Stimulated activated naive CD4-positive, alpha-beta T cell (primary cell): ENCODE measurements around the gene ATP2B2.

ENCODE experiments used
- DNase-seq, 6 experiments: peaks; one replicate each; lab custom pipeline; 2025; lab: John Stamatoyannopoulos, UW

ATP2B2 gene

GRCh38 chr3:10344147-10344943 is 161.0 kb downstream of the ATP2B2 start:
- DNase-seq = peak; percentile 14 to 67 (median 31)

GRCh38 chr3:10343526-10343925 is 161.9 kb downstream of the ATP2B2 start:
- DNase-seq = no peak

GRCh38 chr3:10342781-10343180 is 162.6 kb downstream of the ATP2B2 start:
- no peak for DNase-seq

GRCh38 chr3:10341901-10342398 is 163.4 kb downstream of the ATP2B2 start:
- no peak for DNase-seq

GRCh38 chr3:10340476-10340875 is 164.9 kb downstream of the ATP2B2 start:
- no peak for DNase-seq

- DNase-seq = no peak
Observed at GRCh38 chr3:10340046-10340445, 165.3 kb downstream of the ATP2B2 start.

GRCh38 chr3:10339376-10339955 is 165.9 kb downstream of the ATP2B2 start:
- no peak for DNase-seq

- DNase-seq = no peak
Observed at GRCh38 chr3:10338591-10339353, 166.6 kb downstream of the ATP2B2 start.

- DNase-seq = no peak
Observed at GRCh38 chr3:10338164-10338470, 167.3 kb downstream of the ATP2B2 start.

- DNase-seq = no peak
Observed at GRCh38 chr3:10337323-10338163, 167.8 kb downstream of the ATP2B2 start.

- no peak for DNase-seq
Observed at GRCh38 chr3:10336761-10337160, 168.6 kb downstream of the ATP2B2 start.

- no peak for DNase-seq
Observed at GRCh38 chr3:10335871-10336622, 169.3 kb downstream of the ATP2B2 start.

GRCh38 chr3:10335190-10335738 is 170.1 kb downstream of the ATP2B2 start:
- DNase-seq = no peak

GRCh38 chr3:10334459-10334858 is 170.9 kb downstream of the ATP2B2 start:
- no peak for DNase-seq

GRCh38 chr3:10334042-10334441 is 171.3 kb downstream of the ATP2B2 start:
- DNase-seq = no peak

GRCh38 chr3:10333349-10333650 is 172.1 kb downstream of the ATP2B2 start:
- DNase-seq = no peak

- DNase-seq = no peak
Observed at GRCh38 chr3:10332481-10333348, 172.7 kb downstream of the ATP2B2 start.

- DNase-seq = no peak
Observed at GRCh38 chr3:10331320-10331719, 174.1 kb downstream of the ATP2B2 start.

GRCh38 chr3:10330319-10330718 is 175.1 kb downstream of the ATP2B2 start:
- no peak for DNase-seq

- no peak for DNase-seq
Observed at GRCh38 chr3:10329495-10330015, 175.8 kb downstream of the ATP2B2 start.
